Cerebellar cortex (tissue), 1 donor: ENCODE data around the gene ACAP3.

Source experiments
- DNase-seq: peaks from one replicate; pipeline ENCODE4 v3.0.0-alpha.2; 2015; ENCODE audit warnings: low spot score

Gene ACAP3

GRCh38 chr1:1299686-1300351 lies 7.9 kb downstream of the ACAP3 start:
- peak; percentile 34 for DNase-seq

GRCh38 chr1:1298861-1299685 lies 8.7 kb downstream of the ACAP3 start:
- DNase-seq = peak; percentile 61

- no peak for DNase-seq
Observed at GRCh38 chr1:1297802-1298424, 9.8 kb downstream of the ACAP3 start.

GRCh38 chr1:1296070-1297061 lies 11.4 kb downstream of the ACAP3 start:
- DNase-seq = no peak

- no peak for DNase-seq
Observed at GRCh38 chr1:1295154-1295923, 12.4 kb downstream of the ACAP3 start.

- DNase-seq = no peak
Observed at GRCh38 chr1:1294250-1294890, 13.4 kb downstream of the ACAP3 start.

GRCh38 chr1:1293263-1294249 lies 14.2 kb downstream of the ACAP3 start:
- DNase-seq = no peak

GRCh38 chr1:1292851-1293250 lies 14.9 kb downstream of the ACAP3 start:
- no peak for DNase-seq

GRCh38 chr1:1292442-1292779 lies 15.3 kb downstream of the ACAP3 start:
- no peak for DNase-seq

GRCh38 chr1:1291548-1292441 lies 15.9 kb downstream of the ACAP3 start:
- DNase-seq = peak; percentile 87

GRCh38 chr1:1291023-1291528 lies 16.7 kb downstream of the ACAP3 start:
- no peak for DNase-seq

GRCh38 chr1:1290238-1290731 lies 17.4 kb downstream of the ACAP3 start:
- peak; percentile 21 for DNase-seq

- DNase-seq = no peak
Observed at GRCh38 chr1:1287288-1288110, 20.2 kb downstream of the ACAP3 start.

- no peak for DNase-seq
Observed at GRCh38 chr1:1286313-1287261, 21.1 kb downstream of the ACAP3 start.

- no peak for DNase-seq
Observed at GRCh38 chr1:1285611-1286311, 22.0 kb downstream of the ACAP3 start.
